Spleen (tissue), 11 donors: ENCODE data around the gene PEX10. TPM values are rescaled to one million over a fixed set of nuclear protein-coding genes. Genes with fewer than 3 reads are reported as not detected.

Source experiments
- DNase-seq: peaks from one replicate; pipeline ENCODE4 v3.0.0-alpha.2; 2020
- H3K27ac ChIP-seq, 8 donors: fragments of 200-600 bp; sonication (generic) in 7 of 8; 1 replicate in 4 of 8; 2 replicates in 4 of 8; pipeline versions ENCODE4 v1.5.0 to v1.8.0; 2016 to 2021; ENCODE audit warnings: inconsistent platforms in 4 of 8, mild to moderate bottlenecking in 4 of 8, moderate library complexity in 1 of 8
- H3K27me3 ChIP-seq, 7 donors: fragments of 200-600 bp; sonication (generic) in 6 of 7; replicated peaks in 1 of 7; 1 replicate in 4 of 7; 2 replicates in 3 of 7; pipeline versions ENCODE4 v1.5.0 to v1.8.0; 2016 to 2021; ENCODE audit warnings: inconsistent platforms in 3 of 7, mild to moderate bottlenecking in 1 of 7
- H3K36me3 ChIP-seq, 6 donors: fragments of 200-600 bp; sonication (generic) in 5 of 6; 1 replicate in 4 of 6; 2 replicates in 2 of 6; pipeline versions ENCODE4 v1.5.0 to v1.8.0; 2016 to 2021; ENCODE audit warnings: inconsistent platforms in 2 of 6
- H3K4me1 ChIP-seq, 6 donors: fragments of 200-600 bp; sonication (generic) in 5 of 6; 1 replicate in 3 of 6; 2 replicates in 3 of 6; pipeline versions ENCODE4 v1.5.0 to v1.8.0; 2016 to 2021; ENCODE audit warnings: inconsistent platforms in 3 of 6
- H3K4me3 ChIP-seq, 8 donors: fragments of 200-600 bp; sonication (generic) in 7 of 8; 1 replicate in 4 of 8; 2 replicates in 4 of 8; pipeline versions ENCODE4 v1.5.0 to v1.8.0; 2016 to 2021; ENCODE audit warnings: inconsistent platforms in 4 of 8, mild to moderate bottlenecking in 4 of 8, moderate library complexity in 2 of 8
- H3K9me3 ChIP-seq, 8 donors: fragments of 200-600 bp; sonication (generic) in 7 of 8; 1 replicate in 4 of 8; 2 replicates in 4 of 8; pipeline versions ENCODE4 v1.5.0 to v1.8.0; 2016 to 2021; ENCODE audit warnings: inconsistent platforms in 4 of 8
- POLR2A ChIP-seq, 3 donors: fragments of 450-650 bp; IDR thresholded peaks; one replicate each; pipeline ENCODE4 v1.5.1; 2017; ENCODE audit warnings: antibody characterized with exemption in 3 of 3, mild to moderate bottlenecking in 1 of 3
- POLR2AphosphoS5 ChIP-seq, 3 donors: sonication (generic); formaldehyde crosslinking; IDR thresholded peaks; one replicate each; pipeline ENCODE4 v1.5.1; 2017; ENCODE audit warnings: antibody characterized with exemption in 3 of 3
- WGBS, 5 donors: extraction: QIAGEN DNeasy Blood & Tissue Kit in 3 of 5; methylation state at CpG; one replicate each; pipeline versions ENCODE4 v1.1.5 to v1.1.7; 2013 to 2018; 5-methylcytosine and 5-hydroxymethylcytosine counted together
- intact Hi-C: fragments of 100-400 bp; cut with DNase I; formaldehyde crosslinking; loops from one replicate; pipeline ENCODE4 v1.15.0; 2023; ENCODE audit warnings: low total_unique reads
- polyA plus RNA-seq, 3 donors: library from polyadenylated mRNA; stranded (reverse); fragments of 200-250 nt; gene quantifications; one replicate each; pipeline ENCODE4 v1.2.1, GENCODE V29; 2013
- total RNA-seq, 7 donors: library from RNA; depleted of rRNA in 3 of 7; stranded (reverse); fragments of >200 nt in 3 of 7; fragmentation: NEBNext Ultra II Directional in 4 of 7; extraction: Animal tissue kit (Norgen Biotek cat#: 25700) in 4 of 7; gene quantifications; one replicate each; pipeline versions ENCODE4 v1.1.0 to v1.2.1, GENCODE V29; 2016 to 2021
- TF ChIP-seq, protein P1 (sequence below), 11 experiments: fragments of 200-600 bp in 7 of 11; fragments of 450-650 bp in 4 of 11; sonication (generic) in 4 of 11; IDR thresholded peaks in 8 of 11; conservative IDR thresholded peaks in 3 of 11; 1 replicate in 7 of 11; 2 replicates in 4 of 11; pipeline versions ENCODE4 v1.4.0 to v1.8.0; 2016 to 2021; ENCODE audit warnings: antibody characterized with exemption in 11 of 11, inconsistent platforms in 4 of 11, mild to moderate bottlenecking in 1 of 11
- donor health status: healthy with polysubstance abuse.
- donor health status: DM: no; HTN: no; CAD: no; lungs with moderate emphysema.
- donor health status: DM: no; HTN: no; CAD: no.
- donor health status: Bipolar disorder and iron deficiency.
- donor health status: healthy.
- donor health status: DM: no; HTN: no; CAD: no.
- donor health status: DM: yes; HTN: yes; CAD: no.

PEX10 gene
- total and polyA plus RNA-seq, 10 donors: 10.2 to 19.1 (median 16.1) TPM

- intact Hi-C loops: no loop called here
- DNase-seq: no peak
Measured at GRCh38 chr1:2438038-2438437, 25.7 kb upstream of the PEX10 start.

GRCh38 chr1:2437617-2438016, 25.3 kb upstream of the PEX10 start:
- H3K27ac ChIP-seq: no peak overlapping the region
- intact Hi-C loops: no loop called here

More at GRCh38 chr1:2438038-2438437, 25.7 kb upstream of the PEX10 start:
- WGBS, 5 donors: 50 to 90% (median 72%) methylated on average over 12 to 15 of the region's 15 CpGs
- Histone ChIP-seq H3K27me3 (peaks cover 0 to 91% (median 21%) of the 10 kb centered on the region in 7 donors), H3K4me1 (peaks cover 0 to 5% (median 2%) of the 10 kb centered on the region in 6 donors), H3K4me3 (no peak overlapping the region), H3K27ac (no peak overlapping the region), H3K9me3 (no peaks in the 10 kb centered on the region), H3K36me3 (no peaks in the 10 kb centered on the region)
- TF ChIP-seq POLR2AphosphoS5 (IDR thresholded peaks at IDR 0.05): no peak

GRCh38 chr1:2436876-2437275, 24.5 kb upstream of the PEX10 start:
- WGBS, 5 donors: 71 to 88% (median 85%) methylated on average over 1 to 7 of the region's 7 CpGs
- TF ChIP-seq, protein P1, sequence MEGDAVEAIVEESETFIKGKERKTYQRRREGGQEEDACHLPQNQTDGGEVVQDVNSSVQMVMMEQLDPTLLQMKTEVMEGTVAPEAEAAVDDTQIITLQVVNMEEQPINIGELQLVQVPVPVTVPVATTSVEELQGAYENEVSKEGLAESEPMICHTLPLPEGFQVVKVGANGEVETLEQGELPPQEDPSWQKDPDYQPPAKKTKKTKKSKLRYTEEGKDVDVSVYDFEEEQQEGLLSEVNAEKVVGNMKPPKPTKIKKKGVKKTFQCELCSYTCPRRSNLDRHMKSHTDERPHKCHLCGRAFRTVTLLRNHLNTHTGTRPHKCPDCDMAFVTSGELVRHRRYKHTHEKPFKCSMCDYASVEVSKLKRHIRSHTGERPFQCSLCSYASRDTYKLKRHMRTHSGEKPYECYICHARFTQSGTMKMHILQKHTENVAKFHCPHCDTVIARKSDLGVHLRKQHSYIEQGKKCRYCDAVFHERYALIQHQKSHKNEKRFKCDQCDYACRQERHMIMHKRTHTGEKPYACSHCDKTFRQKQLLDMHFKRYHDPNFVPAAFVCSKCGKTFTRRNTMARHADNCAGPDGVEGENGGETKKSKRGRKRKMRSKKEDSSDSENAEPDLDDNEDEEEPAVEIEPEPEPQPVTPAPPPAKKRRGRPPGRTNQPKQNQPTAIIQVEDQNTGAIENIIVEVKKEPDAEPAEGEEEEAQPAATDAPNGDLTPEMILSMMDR (IDR thresholded peaks at IDR 0.05 in 8 of 11, conservative IDR thresholded peaks at IDR 0.05 in 3 of 11): no peak
- TF ChIP-seq POLR2A (IDR thresholded peaks at IDR 0.05): no peak
- no peak for TF ChIP-seq POLR2AphosphoS5 (IDR thresholded peaks at IDR 0.05)
- intact Hi-C loops: no loop called here
- no peaks in the 10 kb centered on the region for H3K36me3 ChIP-seq
- peaks cover 0 to 91% (median 17%) of the 10 kb centered on the region in 7 donors for H3K27me3 ChIP-seq
- DNase-seq: no peak
- H3K27ac ChIP-seq: no peak overlapping the region
- H3K9me3 ChIP-seq: no peaks in the 10 kb centered on the region
- H3K4me3 ChIP-seq: no peak overlapping the region
- no peaks in the 10 kb centered on the region for H3K4me1 ChIP-seq

More at GRCh38 chr1:2437617-2438016, 25.3 kb upstream of the PEX10 start:
- no peaks in the 10 kb centered on the region for H3K36me3 ChIP-seq
- H3K4me3 ChIP-seq: no peak overlapping the region
- H3K9me3 ChIP-seq: no peaks in the 10 kb centered on the region
- 81 to 93% (median 87%) methylated on average over 15 of the region's 15 CpGs for WGBS, 5 donors
- TF ChIP-seq POLR2A (IDR thresholded peaks at IDR 0.05) (no peak), POLR2AphosphoS5 (IDR thresholded peaks at IDR 0.05) (no peak)
- TF ChIP-seq, protein P1 (IDR thresholded peaks at IDR 0.05 in 8 of 11, conservative IDR thresholded peaks at IDR 0.05 in 3 of 11): no peak
- DNase-seq: no peak
- peaks cover 0 to 91% (median 19%) of the 10 kb centered on the region in 7 donors for H3K27me3 ChIP-seq
- peaks cover 0 to under 1% (median 0%) of the 10 kb centered on the region in 6 donors for H3K4me1 ChIP-seq

- Histone ChIP-seq H3K9me3 (no peaks in the 10 kb centered on the region), H3K4me3 (no peak overlapping the region), H3K36me3 (no peaks in the 10 kb centered on the region), H3K4me1 (no peaks in the 10 kb centered on the region), H3K27ac (no peak overlapping the region), H3K27me3 (peaks cover 0 to 91% (median 10%) of the 10 kb centered on the region in 7 donors)
- intact Hi-C loops: no loop called here
- TF ChIP-seq, protein P1 (IDR thresholded peaks at IDR 0.05 in 8 of 11, conservative IDR thresholded peaks at IDR 0.05 in 3 of 11): no peak
- TF ChIP-seq POLR2A (IDR thresholded peaks at IDR 0.05) (no peak), POLR2AphosphoS5 (IDR thresholded peaks at IDR 0.05) (no peak)
- DNase-seq: no peak
- WGBS, 5 donors: 62 to 88% (median 69%) methylated on average over 1 to 2 of the region's 2 CpGs
Measured at GRCh38 chr1:2435746-2436355, 23.5 kb upstream of the PEX10 start.
